HTERT RPE-1 (cell line): Measurements from ENCODE around the gene LRRC59.
"Not testable (repeated sequence)": the region's sequence is repeated elsewhere in the genome, so short reads cannot be mapped to it uniquely, and the experiment has no call there.

Experiments
- in situ Hi-C: fragments of 300-500 bp; cut with MboI; formaldehyde crosslinking; loops from 4 replicates; pipeline ENCODE4 v1.14.3; 2020; ENCODE audit warnings: low sequenced_read_pairs

Gene LRRC59

GRCh38 chr17:50397111-50397918 lies at the start of gene LRRC59:
TSS of gene LRRC59 (minus strand) at chr17:50397523. CDS start at chr17:50397317, 206 bp downstream.
- in situ Hi-C loops = no loop called here

GRCh38 chr17:50445730-50446325 lies 48.5 kb upstream of the LRRC59 start:
- in situ Hi-C loops = no loop called here

GRCh38 chr17:50444841-50445715 lies 47.8 kb upstream of the LRRC59 start:
- in situ Hi-C loops = no loop called here

- in situ Hi-C loops = no loop called here
Measured at GRCh38 chr17:50443505-50443974, 46.2 kb upstream of the LRRC59 start.

- in situ Hi-C loops = no loop called here
Measured at GRCh38 chr17:50440838-50441829, 43.8 kb upstream of the LRRC59 start.

GRCh38 chr17:50440172-50440837 lies 43.0 kb upstream of the LRRC59 start:
- in situ Hi-C loops = no loop called here

- in situ Hi-C loops = no loop called here
Measured at GRCh38 chr17:50439008-50439407, 41.7 kb upstream of the LRRC59 start.

GRCh38 chr17:50437409-50437808 lies 40.1 kb upstream of the LRRC59 start:
- in situ Hi-C loops = no loop called here

GRCh38 chr17:50432125-50432762 lies 34.9 kb upstream of the LRRC59 start:
- in situ Hi-C loops = no loop called here

GRCh38 chr17:50430821-50431618 lies 33.7 kb upstream of the LRRC59 start:
- in situ Hi-C loops = no loop called here

- in situ Hi-C loops = no loop called here
Measured at GRCh38 chr17:50429793-50430192, 32.5 kb upstream of the LRRC59 start.

- in situ Hi-C loops = no loop called here
Measured at GRCh38 chr17:50428831-50429424, 31.6 kb upstream of the LRRC59 start.

GRCh38 chr17:50428126-50428525 lies 30.8 kb upstream of the LRRC59 start:
- in situ Hi-C loops = not testable (repeated sequence)

GRCh38 chr17:50426814-50427787 lies 29.8 kb upstream of the LRRC59 start:
- in situ Hi-C loops = no loop called here

- in situ Hi-C loops = no loop called here
Measured at GRCh38 chr17:50426472-50426782, 29.1 kb upstream of the LRRC59 start.

GRCh38 chr17:50425682-50426471 lies 28.6 kb upstream of the LRRC59 start, which contains the start of gene ACSF2:
TSS of gene ACSF2 (plus strand) at chr17:50426218. CDS start at chr17:50426262, 44 bp downstream.
- in situ Hi-C loops = no loop called here
